PC-9 (cell line): ENCODE measurements around the gene SYNGR4.

Source experiments
- CTCF ChIP-seq: fragments of 200-600 bp; sonication (generic); conservative IDR thresholded peaks from 2 replicates; pipeline ENCODE4 v1.6.1; 2017; ENCODE audit warnings: mixed run types, antibody characterized with exemption, mild to moderate bottlenecking, moderate library complexity
- EZH2 ChIP-seq: fragments of 200-600 bp; sonication (generic); IDR thresholded peaks from 2 replicates; pipeline ENCODE4 v1.8.0; 2017; ENCODE audit warnings: antibody characterized with exemption, low read depth

GRCh38 chr19:48415395-48415794 is 51.2 kb downstream of the SYNGR4 start:
- TF ChIP-seq CTCF: no peak
- TF ChIP-seq EZH2: no peak
